SK-N-MC (cell line): ENCODE measurements around the gene DOCK1.

ENCODE experiments used
- EZH2 ChIP-seq: fragments of 200-600 bp; sonication (generic); IDR thresholded peaks from one replicate; pipeline ENCODE4 v1.6.1; 2017; ENCODE audit warnings: antibody characterized with exemption
- FOXP2 ChIP-seq: optimal IDR thresholded peaks from 2 replicates; pipeline ENCODE3; 2011; ENCODE audit warnings: mild to moderate bottlenecking, moderate library complexity; ENCODE audit not compliant: insufficient read depth; ENCODE audit errors: extremely low read length, control extremely low read depth
- POLR2AphosphoS5 ChIP-seq: IDR thresholded peaks from 2 replicates; pipeline ENCODE4 v1.6.1; 2012; ENCODE audit warnings: mild to moderate bottlenecking, low read depth, low read length, borderline replicate concordance

GRCh38 chr10:126868371-126868770 is 36.9 kb upstream of the DOCK1 start:
- TF ChIP-seq POLR2AphosphoS5 (no peak), EZH2 (no peak), FOXP2 (no peak)
